ENCODE measurements around the gene BCAS3.
"Not testable (repeated sequence)": the region's sequence is repeated elsewhere in the genome, so short reads cannot be mapped to it uniquely, and the experiment has no call there.

BCAS3 gene

GRCh38 chr17:60976861-60977260 is 299.2 kb downstream of the BCAS3 start:
- not testable (repeated sequence) for H3K4me3 Mint-ChIP-seq; H3K9me3 Mint-ChIP-seq; H3K27ac Mint-ChIP-seq (ENCODE audit: low read depth); H3K27me3 Mint-ChIP-seq; DNase-seq (ENCODE audit: low spot score in 2 of 2); H3K4me1 Mint-ChIP-seq; H3K36me3 Mint-ChIP-seq (ENCODE audit: insufficient read depth); ATAC-seq (replicated peaks; ENCODE audit: extremely low read depth, poor library complexity, severe bottlenecking)

GRCh38 chr17:60989379-60989778 is 311.7 kb downstream of the BCAS3 start:
- peaks cover 6% of the 10 kb centered on the region for H3K4me1 Mint-ChIP-seq
- peaks cover 2% of the 10 kb centered on the region for H3K36me3 Mint-ChIP-seq (ENCODE audit: insufficient read depth)
- DNase-seq (ENCODE audit: low spot score in 2 of 2), result no peak
- H3K27me3 Mint-ChIP-seq, result no peaks in the 10 kb centered on the region
- no peak for ATAC-seq (replicated peaks; ENCODE audit: extremely low read depth, poor library complexity, severe bottlenecking)
- H3K27ac Mint-ChIP-seq (ENCODE audit: low read depth), result no peak overlapping the region
- H3K4me3 Mint-ChIP-seq, result no peak overlapping the region
- H3K9me3 Mint-ChIP-seq, result no peaks in the 10 kb centered on the region

- no peaks in the 10 kb centered on the region for H3K9me3 Mint-ChIP-seq
- ATAC-seq (replicated peaks; ENCODE audit: extremely low read depth, poor library complexity, severe bottlenecking) (no peak), DNase-seq (ENCODE audit: low spot score in 2 of 2) (no peak)
- H3K27ac Mint-ChIP-seq (ENCODE audit: low read depth), result no peak overlapping the region
- H3K4me1 Mint-ChIP-seq, result peaks cover 6% of the 10 kb centered on the region
- no peak overlapping the region for H3K4me3 Mint-ChIP-seq
- H3K36me3 Mint-ChIP-seq (ENCODE audit: insufficient read depth), result peaks cover 2% of the 10 kb centered on the region
- H3K27me3 Mint-ChIP-seq, result no peaks in the 10 kb centered on the region
Measured at GRCh38 chr17:60989846-60990245, 312.2 kb downstream of the BCAS3 start.

GRCh38 chr17:60993497-60993896 is 315.8 kb downstream of the BCAS3 start:
- peaks cover 2% of the 10 kb centered on the region for H3K36me3 Mint-ChIP-seq (ENCODE audit: insufficient read depth)

GRCh38 chr17:60995680-60996079 is 318.0 kb downstream of the BCAS3 start:
- ATAC-seq (replicated peaks; ENCODE audit: extremely low read depth, poor library complexity, severe bottlenecking) (no peak), DNase-seq (ENCODE audit: low spot score in 2 of 2) (no peak)
- no peak overlapping the region for H3K4me3 Mint-ChIP-seq
- H3K27me3 Mint-ChIP-seq, result no peaks in the 10 kb centered on the region
- H3K36me3 Mint-ChIP-seq (ENCODE audit: insufficient read depth), result no peaks in the 10 kb centered on the region
- no peaks in the 10 kb centered on the region for H3K4me1 Mint-ChIP-seq
- H3K27ac Mint-ChIP-seq (ENCODE audit: low read depth), result no peak overlapping the region
- no peaks in the 10 kb centered on the region for H3K9me3 Mint-ChIP-seq

More at GRCh38 chr17:60993497-60993896, 315.8 kb downstream of the BCAS3 start:
- no peak for ATAC-seq (replicated peaks; ENCODE audit: extremely low read depth, poor library complexity, severe bottlenecking)
- H3K27ac Mint-ChIP-seq (ENCODE audit: low read depth), result no peak overlapping the region
- DNase-seq (ENCODE audit: low spot score in 2 of 2), result no peak
- no peaks in the 10 kb centered on the region for H3K9me3 Mint-ChIP-seq
- H3K4me1 Mint-ChIP-seq, result no peaks in the 10 kb centered on the region
- H3K27me3 Mint-ChIP-seq, result no peaks in the 10 kb centered on the region
- no peak overlapping the region for H3K4me3 Mint-ChIP-seq

- no peak overlapping the region for H3K27ac Mint-ChIP-seq (ENCODE audit: low read depth)
- no peak overlapping the region for H3K4me3 Mint-ChIP-seq
- H3K27me3 Mint-ChIP-seq, result no peaks in the 10 kb centered on the region
- peaks cover 4% of the 10 kb centered on the region for H3K36me3 Mint-ChIP-seq (ENCODE audit: insufficient read depth)
- no peaks in the 10 kb centered on the region for H3K4me1 Mint-ChIP-seq
- no peak for DNase-seq (ENCODE audit: low spot score in 2 of 2)
- no peaks in the 10 kb centered on the region for H3K9me3 Mint-ChIP-seq
- ATAC-seq (replicated peaks; ENCODE audit: extremely low read depth, poor library complexity, severe bottlenecking), result no peak
Measured at GRCh38 chr17:61000911-61001310, 323.3 kb downstream of the BCAS3 start.

GRCh38 chr17:61002316-61002736 is 324.7 kb downstream of the BCAS3 start:
- Mint-ChIP-seq H3K4me1 (no peaks in the 10 kb centered on the region), H3K9me3 (no peaks in the 10 kb centered on the region), H3K4me3 (no peak overlapping the region), H3K27me3 (no peaks in the 10 kb centered on the region), H3K36me3 (ENCODE audit: insufficient read depth) (peaks cover 4% of the 10 kb centered on the region), H3K27ac (ENCODE audit: low read depth) (no peak overlapping the region)
- DNase-seq (ENCODE audit: low spot score in 2 of 2) (no peak), ATAC-seq (replicated peaks; ENCODE audit: extremely low read depth, poor library complexity, severe bottlenecking) (no peak)

- Mint-ChIP-seq H3K27me3 (no peaks in the 10 kb centered on the region), H3K27ac (ENCODE audit: low read depth) (no peak overlapping the region), H3K36me3 (ENCODE audit: insufficient read depth) (peaks cover 4% of the 10 kb centered on the region), H3K4me3 (no peak overlapping the region), H3K4me1 (no peaks in the 10 kb centered on the region), H3K9me3 (no peaks in the 10 kb centered on the region)
- no peak for ATAC-seq (replicated peaks; ENCODE audit: extremely low read depth, poor library complexity, severe bottlenecking)
- DNase-seq (ENCODE audit: low spot score in 2 of 2), result no peak
Measured at GRCh38 chr17:61005358-61005757, 327.7 kb downstream of the BCAS3 start.

- not testable (repeated sequence) for H3K27ac Mint-ChIP-seq (ENCODE audit: low read depth); H3K4me3 Mint-ChIP-seq; H3K4me1 Mint-ChIP-seq; H3K36me3 Mint-ChIP-seq (ENCODE audit: insufficient read depth); ATAC-seq (replicated peaks; ENCODE audit: extremely low read depth, poor library complexity, severe bottlenecking); H3K27me3 Mint-ChIP-seq; DNase-seq (ENCODE audit: low spot score in 2 of 2); H3K9me3 Mint-ChIP-seq
Measured at GRCh38 chr17:61005958-61006357, 328.3 kb downstream of the BCAS3 start.

- H3K36me3 Mint-ChIP-seq (ENCODE audit: insufficient read depth), result peaks cover 4% of the 10 kb centered on the region
- no peak overlapping the region for H3K4me3 Mint-ChIP-seq
- H3K27ac Mint-ChIP-seq (ENCODE audit: low read depth), result no peak overlapping the region
- ATAC-seq (replicated peaks; ENCODE audit: extremely low read depth, poor library complexity, severe bottlenecking), result no peak
- no peaks in the 10 kb centered on the region for H3K4me1 Mint-ChIP-seq
- H3K9me3 Mint-ChIP-seq, result no peaks in the 10 kb centered on the region
- no peak for DNase-seq (ENCODE audit: low spot score in 2 of 2)
- no peaks in the 10 kb centered on the region for H3K27me3 Mint-ChIP-seq
Measured at GRCh38 chr17:61007980-61008379, 330.3 kb downstream of the BCAS3 start.

- H3K36me3 Mint-ChIP-seq (ENCODE audit: insufficient read depth), result peaks cover 4% of the 10 kb centered on the region
- ATAC-seq (replicated peaks; ENCODE audit: extremely low read depth, poor library complexity, severe bottlenecking) (no peak), DNase-seq (ENCODE audit: low spot score in 2 of 2) (no peak)
- no peaks in the 10 kb centered on the region for H3K9me3 Mint-ChIP-seq
- no peak overlapping the region for H3K4me3 Mint-ChIP-seq
- no peak overlapping the region for H3K27ac Mint-ChIP-seq (ENCODE audit: low read depth)
- no peaks in the 10 kb centered on the region for H3K4me1 Mint-ChIP-seq
- no peaks in the 10 kb centered on the region for H3K27me3 Mint-ChIP-seq
Measured at GRCh38 chr17:61009663-61010062, 332.0 kb downstream of the BCAS3 start.

- DNase-seq (ENCODE audit: low spot score in 2 of 2) (no peak), ATAC-seq (replicated peaks; ENCODE audit: extremely low read depth, poor library complexity, severe bottlenecking) (no peak)
- H3K4me1 Mint-ChIP-seq, result no peaks in the 10 kb centered on the region
- no peak overlapping the region for H3K27ac Mint-ChIP-seq (ENCODE audit: low read depth)
- no peak overlapping the region for H3K4me3 Mint-ChIP-seq
- H3K27me3 Mint-ChIP-seq, result no peaks in the 10 kb centered on the region
- H3K9me3 Mint-ChIP-seq, result no peaks in the 10 kb centered on the region
- H3K36me3 Mint-ChIP-seq (ENCODE audit: insufficient read depth), result peaks cover 2% of the 10 kb centered on the region
Measured at GRCh38 chr17:61010661-61011170, 333.1 kb downstream of the BCAS3 start.

GRCh38 chr17:61011251-61011650 is 333.6 kb downstream of the BCAS3 start:
- Mint-ChIP-seq H3K36me3 (ENCODE audit: insufficient read depth) (peaks cover 2% of the 10 kb centered on the region), H3K9me3 (no peaks in the 10 kb centered on the region), H3K4me1 (no peaks in the 10 kb centered on the region), H3K27ac (ENCODE audit: low read depth) (no peak overlapping the region), H3K4me3 (no peak overlapping the region), H3K27me3 (no peaks in the 10 kb centered on the region)
- no peak for DNase-seq (ENCODE audit: low spot score in 2 of 2)
- no peak for ATAC-seq (replicated peaks; ENCODE audit: extremely low read depth, poor library complexity, severe bottlenecking)

GRCh38 chr17:61015966-61016365 is 338.3 kb downstream of the BCAS3 start:
- Mint-ChIP-seq H3K4me3 (no peak overlapping the region), H3K27ac (ENCODE audit: low read depth) (no peak overlapping the region), H3K4me1 (no peaks in the 10 kb centered on the region), H3K27me3 (no peaks in the 10 kb centered on the region), H3K9me3 (no peaks in the 10 kb centered on the region), H3K36me3 (ENCODE audit: insufficient read depth) (peaks cover 2% of the 10 kb centered on the region)
- no peak for DNase-seq (ENCODE audit: low spot score in 2 of 2)
- no peak for ATAC-seq (replicated peaks; ENCODE audit: extremely low read depth, poor library complexity, severe bottlenecking)

All from central memory CD8-positive, alpha-beta T cell (primary cell).